ENCODE data around the gene YWHAQ.

The YWHAQ gene

GRCh38 chr2:9647884-9648283 lies 17.1 kb upstream of the YWHAQ start:
- Histone ChIP-seq H3K27ac (ENCODE audit: low read length) (no peak overlapping the region), H3K4me1 (ENCODE audit: control insufficient read depth, insufficient read depth, low read length) (peaks cover 4% of the 10 kb centered on the region), H3K36me3 (ENCODE audit: control insufficient read depth, insufficient read depth, low read length) (no peaks in the 10 kb centered on the region), H3K9me3 (ENCODE audit: control insufficient read depth, insufficient read depth, low read length) (no peaks in the 10 kb centered on the region), H3K27me3 (ENCODE audit: control insufficient read depth, insufficient read depth, low read length) (no peaks in the 10 kb centered on the region), H3K4me3 (ENCODE audit: low read length) (no peak overlapping the region)
- no CpG with 5 or more reads among the region's 6 CpGs for WGBS (ENCODE audit: insufficient coverage, insufficient read length)
- DNase-seq (ENCODE audit: low read depth, low spot score), result no peak

- no peaks in the 10 kb centered on the region for H3K27me3 ChIP-seq (ENCODE audit: control insufficient read depth, insufficient read depth, low read length)
- peaks cover 4% of the 10 kb centered on the region for H3K4me1 ChIP-seq (ENCODE audit: control insufficient read depth, insufficient read depth, low read length)
- WGBS (ENCODE audit: insufficient coverage, insufficient read length), result no CpG with 5 or more reads among the region's 17 CpGs
- no peak for DNase-seq (ENCODE audit: low read depth, low spot score)
- no peak overlapping the region for H3K4me3 ChIP-seq (ENCODE audit: low read length)
- no peaks in the 10 kb centered on the region for H3K9me3 ChIP-seq (ENCODE audit: control insufficient read depth, insufficient read depth, low read length)
- no peak overlapping the region for H3K27ac ChIP-seq (ENCODE audit: low read length)
- H3K36me3 ChIP-seq (ENCODE audit: control insufficient read depth, insufficient read depth, low read length), result no peaks in the 10 kb centered on the region
Observed at GRCh38 chr2:9646196-9647030, 15.6 kb upstream of the YWHAQ start.

DNA sequence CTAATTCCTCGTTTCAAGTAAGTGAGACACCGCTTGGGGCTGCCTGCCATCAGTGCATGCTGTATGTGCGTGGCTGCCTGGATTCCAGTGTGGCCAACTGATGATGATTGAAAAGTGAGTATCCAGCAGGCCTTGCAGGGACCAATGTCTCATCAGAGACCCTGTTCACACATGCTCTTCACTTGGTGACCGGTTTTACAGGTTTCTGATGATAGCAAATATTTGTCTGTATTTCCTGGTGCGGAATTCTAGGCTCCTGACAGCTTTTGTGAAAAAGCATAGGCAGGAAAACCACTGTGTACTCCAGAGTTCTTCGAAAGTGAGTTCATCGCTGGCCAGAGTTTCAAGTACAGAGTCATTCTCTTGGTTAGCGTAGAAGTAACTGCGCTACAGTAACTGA lies 13.8 kb upstream of the YWHAQ start:
- H3K4me3 ChIP-seq (ENCODE audit: low read length), result no peak overlapping the region
- no peaks in the 10 kb centered on the region for H3K9me3 ChIP-seq (ENCODE audit: control insufficient read depth, insufficient read depth, low read length)
- H3K27me3 ChIP-seq (ENCODE audit: control insufficient read depth, insufficient read depth, low read length), result no peaks in the 10 kb centered on the region
- DNase-seq (ENCODE audit: low read depth, low spot score), result no peak
- H3K27ac ChIP-seq (ENCODE audit: low read length), result no peak overlapping the region
- no CpG with 5 or more reads among the region's 9 CpGs for WGBS (ENCODE audit: insufficient coverage, insufficient read length)
- no peaks in the 10 kb centered on the region for H3K36me3 ChIP-seq (ENCODE audit: control insufficient read depth, insufficient read depth, low read length)
- peaks cover 4% of the 10 kb centered on the region for H3K4me1 ChIP-seq (ENCODE audit: control insufficient read depth, insufficient read depth, low read length)

GRCh38 chr2:9644021-9644420 lies 13.2 kb upstream of the YWHAQ start:
- H3K27me3 ChIP-seq (ENCODE audit: control insufficient read depth, insufficient read depth, low read length), result no peaks in the 10 kb centered on the region
- H3K4me3 ChIP-seq (ENCODE audit: low read length), result no peak overlapping the region
- no CpG with 5 or more reads among the region's 7 CpGs for WGBS (ENCODE audit: insufficient coverage, insufficient read length)
- no peaks in the 10 kb centered on the region for H3K9me3 ChIP-seq (ENCODE audit: control insufficient read depth, insufficient read depth, low read length)
- DNase-seq (ENCODE audit: low read depth, low spot score), result no peak
- peaks cover 4% of the 10 kb centered on the region for H3K4me1 ChIP-seq (ENCODE audit: control insufficient read depth, insufficient read depth, low read length)
- no peaks in the 10 kb centered on the region for H3K36me3 ChIP-seq (ENCODE audit: control insufficient read depth, insufficient read depth, low read length)
- H3K27ac ChIP-seq (ENCODE audit: low read length), result no peak overlapping the region

DNA sequence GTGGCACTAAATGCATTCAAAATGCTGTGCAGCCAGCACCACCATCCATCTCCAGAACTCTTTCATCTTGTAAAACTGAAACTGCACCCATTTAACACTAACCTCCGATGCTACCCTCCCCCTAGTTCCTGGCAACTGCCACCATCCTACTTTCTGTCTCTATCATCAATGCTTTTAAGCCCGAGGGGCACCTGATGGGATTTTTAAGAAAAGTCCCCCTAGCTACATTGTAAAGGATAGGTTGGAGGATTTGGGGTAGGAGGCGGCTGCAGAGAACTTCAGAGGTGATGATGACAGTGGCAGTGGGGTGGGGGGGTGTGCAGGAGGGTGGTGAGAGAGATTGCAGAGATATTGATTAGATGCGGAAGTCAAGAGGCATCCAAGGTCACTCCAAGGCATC lies 10.8 kb upstream of the YWHAQ start:
- Histone ChIP-seq H3K4me3 (ENCODE audit: low read length) (no peak overlapping the region), H3K27ac (ENCODE audit: low read length) (no peak overlapping the region), H3K36me3 (ENCODE audit: control insufficient read depth, insufficient read depth, low read length) (no peaks in the 10 kb centered on the region), H3K9me3 (ENCODE audit: control insufficient read depth, insufficient read depth, low read length) (no peaks in the 10 kb centered on the region), H3K27me3 (ENCODE audit: control insufficient read depth, insufficient read depth, low read length) (no peaks in the 10 kb centered on the region), H3K4me1 (ENCODE audit: control insufficient read depth, insufficient read depth, low read length) (no peaks in the 10 kb centered on the region)
- DNase-seq (ENCODE audit: low read depth, low spot score), result no peak
- no CpG with 5 or more reads among the region's 4 CpGs for WGBS (ENCODE audit: insufficient coverage, insufficient read length)

- WGBS (ENCODE audit: insufficient coverage, insufficient read length), result no CpG with 5 or more reads among the region's 14 CpGs
- Histone ChIP-seq H3K4me3 (ENCODE audit: low read length) (no peak overlapping the region), H3K27me3 (ENCODE audit: control insufficient read depth, insufficient read depth, low read length) (no peaks in the 10 kb centered on the region), H3K27ac (ENCODE audit: low read length) (no peak overlapping the region), H3K36me3 (ENCODE audit: control insufficient read depth, insufficient read depth, low read length) (no peaks in the 10 kb centered on the region), H3K9me3 (ENCODE audit: control insufficient read depth, insufficient read depth, low read length) (no peaks in the 10 kb centered on the region), H3K4me1 (ENCODE audit: control insufficient read depth, insufficient read depth, low read length) (no peaks in the 10 kb centered on the region)
- DNase-seq (ENCODE audit: low read depth, low spot score), result no peak
Observed at GRCh38 chr2:9640403-9641104, 9.8 kb upstream of the YWHAQ start.

- no peaks in the 10 kb centered on the region for H3K27me3 ChIP-seq (ENCODE audit: control insufficient read depth, insufficient read depth, low read length)
- H3K9me3 ChIP-seq (ENCODE audit: control insufficient read depth, insufficient read depth, low read length), result no peaks in the 10 kb centered on the region
- no peak overlapping the region for H3K27ac ChIP-seq (ENCODE audit: low read length)
- no CpG with 5 or more reads among the region's 11 CpGs for WGBS (ENCODE audit: insufficient coverage, insufficient read length)
- H3K4me3 ChIP-seq (ENCODE audit: low read length), result no peak overlapping the region
- no peak for DNase-seq (ENCODE audit: low read depth, low spot score)
- no peaks in the 10 kb centered on the region for H3K4me1 ChIP-seq (ENCODE audit: control insufficient read depth, insufficient read depth, low read length)
- no peaks in the 10 kb centered on the region for H3K36me3 ChIP-seq (ENCODE audit: control insufficient read depth, insufficient read depth, low read length)
Observed at GRCh38 chr2:9639740-9640343, 9.0 kb upstream of the YWHAQ start.

- Histone ChIP-seq H3K9me3 (ENCODE audit: control insufficient read depth, insufficient read depth, low read length) (no peaks in the 10 kb centered on the region), H3K36me3 (ENCODE audit: control insufficient read depth, insufficient read depth, low read length) (no peaks in the 10 kb centered on the region), H3K4me3 (ENCODE audit: low read length) (no peak overlapping the region), H3K27me3 (ENCODE audit: control insufficient read depth, insufficient read depth, low read length) (no peaks in the 10 kb centered on the region), H3K27ac (ENCODE audit: low read length) (no peak overlapping the region), H3K4me1 (ENCODE audit: control insufficient read depth, insufficient read depth, low read length) (no peaks in the 10 kb centered on the region)
- no peak for DNase-seq (ENCODE audit: low read depth, low spot score)
- WGBS (ENCODE audit: insufficient coverage, insufficient read length), result no CpG with 5 or more reads among the region's 6 CpGs
Observed at GRCh38 chr2:9639000-9639602, 8.3 kb upstream of the YWHAQ start.

DNA sequence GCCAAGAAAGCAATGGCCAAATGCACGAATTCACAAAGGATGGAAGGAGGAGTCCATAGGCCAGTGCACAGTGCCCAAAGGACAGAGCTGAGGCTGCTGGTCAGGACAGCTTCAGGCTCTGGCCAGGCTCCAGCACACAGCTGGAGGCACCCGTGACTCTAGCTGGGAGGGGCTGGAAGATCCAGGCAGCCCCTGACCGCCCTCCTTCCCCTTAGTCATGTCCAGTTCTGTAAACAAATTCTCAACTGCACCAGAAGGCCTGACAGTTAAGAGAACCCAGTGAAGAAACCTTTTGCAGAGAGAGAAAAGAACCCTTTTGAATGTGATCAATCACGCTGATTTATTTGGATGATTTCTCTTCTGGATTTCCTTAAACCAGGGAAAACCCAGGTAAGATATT lies 7.7 kb upstream of the YWHAQ start:
- no peaks in the 10 kb centered on the region for H3K36me3 ChIP-seq (ENCODE audit: control insufficient read depth, insufficient read depth, low read length)
- H3K9me3 ChIP-seq (ENCODE audit: control insufficient read depth, insufficient read depth, low read length), result no peaks in the 10 kb centered on the region
- no peak for DNase-seq (ENCODE audit: low read depth, low spot score)
- H3K27ac ChIP-seq (ENCODE audit: low read length), result no peak overlapping the region
- H3K4me1 ChIP-seq (ENCODE audit: control insufficient read depth, insufficient read depth, low read length), result no peaks in the 10 kb centered on the region
- no peak overlapping the region for H3K4me3 ChIP-seq (ENCODE audit: low read length)
- WGBS (ENCODE audit: insufficient coverage, insufficient read length), result no CpG with 5 or more reads among the region's 4 CpGs
- no peaks in the 10 kb centered on the region for H3K27me3 ChIP-seq (ENCODE audit: control insufficient read depth, insufficient read depth, low read length)

DNA sequence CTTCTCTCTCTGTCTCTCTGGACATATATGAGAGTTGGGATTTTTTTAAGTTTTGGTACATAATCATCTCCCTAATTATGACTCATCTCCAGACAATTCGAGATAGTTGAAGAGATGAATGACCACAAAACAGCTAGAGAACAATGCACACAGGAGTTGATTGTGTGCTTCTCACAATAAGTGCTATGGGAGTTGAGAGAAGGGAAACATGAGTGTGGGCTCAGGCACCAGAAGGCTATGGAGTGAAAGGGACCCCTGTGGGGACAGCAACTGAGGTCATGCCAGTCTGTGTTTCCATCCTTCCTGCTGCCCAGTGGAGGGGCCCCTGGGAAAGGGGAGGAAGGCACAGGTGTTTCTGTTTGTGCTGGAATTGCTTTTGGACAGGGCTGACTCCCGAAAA lies 6.5 kb upstream of the YWHAQ start:
- Histone ChIP-seq H3K4me1 (ENCODE audit: control insufficient read depth, insufficient read depth, low read length) (no peaks in the 10 kb centered on the region), H3K9me3 (ENCODE audit: control insufficient read depth, insufficient read depth, low read length) (no peaks in the 10 kb centered on the region), H3K27me3 (ENCODE audit: control insufficient read depth, insufficient read depth, low read length) (no peaks in the 10 kb centered on the region), H3K27ac (ENCODE audit: low read length) (no peak overlapping the region), H3K4me3 (ENCODE audit: low read length) (no peak overlapping the region), H3K36me3 (ENCODE audit: control insufficient read depth, insufficient read depth, low read length) (no peaks in the 10 kb centered on the region)
- DNase-seq (ENCODE audit: low read depth, low spot score), result no peak
- whole genome bisulfite sequencing (ENCODE audit: insufficient coverage, insufficient read length), result no CpG with 5 or more reads among the region's 2 CpGs
